ENCODE measurements around the gene METTL16. TPM values are rescaled to one million over a fixed set of nuclear protein-coding genes. Genes with fewer than 3 reads are reported as not detected.

The METTL16 gene
- total and polyA plus RNA-seq, 9 of the 15 experiments (the other 6 are each of a cell fraction or from before 2014, with no cell fraction given), result 12.1 to 30.5 (median 19.8) TPM

DNA sequence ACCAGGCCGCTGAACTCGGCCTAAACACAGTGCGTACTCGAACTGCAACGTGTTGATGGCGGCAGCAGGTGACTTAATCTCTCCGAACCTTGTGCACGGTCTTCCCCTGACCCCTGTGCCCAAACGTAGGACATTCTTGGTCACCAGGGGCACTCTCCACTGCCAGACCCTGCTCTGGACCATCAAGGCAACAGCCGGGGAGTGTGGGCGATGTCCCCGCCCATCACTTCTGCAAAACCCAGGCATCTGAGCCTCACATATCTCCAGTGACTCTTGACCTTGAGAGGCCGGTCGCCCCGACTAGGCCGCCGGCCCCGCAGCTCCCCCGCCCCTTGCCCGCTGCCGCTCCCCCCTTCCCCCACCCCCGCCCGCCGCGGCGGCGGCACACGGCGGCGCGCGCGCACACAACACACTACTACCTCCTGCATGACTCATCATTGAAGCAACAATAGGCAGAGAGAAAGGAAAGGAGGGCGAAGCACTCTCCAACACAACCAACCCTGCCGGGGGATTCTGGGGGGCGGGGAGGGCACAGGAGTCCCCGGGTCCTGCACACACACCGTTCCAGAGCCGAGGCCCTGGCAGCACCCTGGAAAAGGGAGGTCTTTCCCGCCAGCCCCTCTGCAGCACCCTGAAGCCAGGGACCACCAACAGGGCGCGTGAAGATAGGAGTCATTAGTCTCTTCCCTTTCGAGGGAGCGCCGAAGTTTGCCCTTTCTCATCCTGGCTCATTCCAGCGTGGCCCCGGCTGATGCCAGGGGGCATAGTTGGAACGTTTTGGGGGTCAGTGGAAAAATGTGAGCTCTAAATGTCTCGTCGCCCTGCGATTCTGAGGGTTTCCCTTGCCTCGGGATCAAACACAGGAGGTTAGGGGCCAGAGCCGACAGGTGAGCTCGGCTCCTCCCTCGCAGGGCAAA, 112.8 kb downstream of the METTL16 start (continued):
- TF ChIP-seq KLF6 (CRISPR knock-in tag; IDR thresholded peaks at IDR 0.05; ENCODE audit: borderline replicate concordance), result no peak
- TF ChIP-seq GTF2F1 (IDR thresholded peaks at IDR 0.05; ENCODE audit: low read depth, low read length), result no peak
- TF ChIP-seq, protein P1, sequence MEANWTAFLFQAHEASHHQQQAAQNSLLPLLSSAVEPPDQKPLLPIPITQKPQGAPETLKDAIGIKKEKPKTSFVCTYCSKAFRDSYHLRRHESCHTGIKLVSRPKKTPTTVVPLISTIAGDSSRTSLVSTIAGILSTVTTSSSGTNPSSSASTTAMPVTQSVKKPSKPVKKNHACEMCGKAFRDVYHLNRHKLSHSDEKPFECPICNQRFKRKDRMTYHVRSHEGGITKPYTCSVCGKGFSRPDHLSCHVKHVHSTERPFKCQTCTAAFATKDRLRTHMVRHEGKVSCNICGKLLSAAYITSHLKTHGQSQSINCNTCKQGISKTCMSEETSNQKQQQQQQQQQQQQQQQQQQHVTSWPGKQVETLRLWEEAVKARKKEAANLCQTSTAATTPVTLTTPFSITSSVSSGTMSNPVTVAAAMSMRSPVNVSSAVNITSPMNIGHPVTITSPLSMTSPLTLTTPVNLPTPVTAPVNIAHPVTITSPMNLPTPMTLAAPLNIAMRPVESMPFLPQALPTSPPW (CRISPR knock-in tag; IDR thresholded peaks at IDR 0.05), result peak; percentile 95
- TF ChIP-seq ZNF282 (CRISPR knock-in tag; IDR thresholded peaks at IDR 0.05), result no peak
- no peak for TF ChIP-seq ZNF551 (CRISPR knock-in tag; IDR thresholded peaks at IDR 0.05)
- TF ChIP-seq, protein P2, sequence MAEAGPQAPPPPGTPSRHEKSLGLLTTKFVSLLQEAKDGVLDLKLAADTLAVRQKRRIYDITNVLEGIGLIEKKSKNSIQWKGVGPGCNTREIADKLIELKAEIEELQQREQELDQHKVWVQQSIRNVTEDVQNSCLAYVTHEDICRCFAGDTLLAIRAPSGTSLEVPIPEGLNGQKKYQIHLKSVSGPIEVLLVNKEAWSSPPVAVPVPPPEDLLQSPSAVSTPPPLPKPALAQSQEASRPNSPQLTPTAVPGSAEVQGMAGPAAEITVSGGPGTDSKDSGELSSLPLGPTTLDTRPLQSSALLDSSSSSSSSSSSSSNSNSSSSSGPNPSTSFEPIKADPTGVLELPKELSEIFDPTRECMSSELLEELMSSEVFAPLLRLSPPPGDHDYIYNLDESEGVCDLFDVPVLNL (CRISPR knock-in tag; IDR thresholded peaks at IDR 0.05; ENCODE audit: low read depth), result no peak
- no peak for TF ChIP-seq TEAD1 (CRISPR knock-in tag; IDR thresholded peaks at IDR 0.05)
- 0 out of 2 replicates have a peak, but pooled peaks have one; percentile 35 for TF ChIP-seq TGIF2 (CRISPR knock-in tag; IDR thresholded peaks at IDR 0.05)
- TF ChIP-seq CBFB (CRISPR knock-in tag; IDR thresholded peaks at IDR 0.05), result no peak
- TF ChIP-seq FOXJ3 (CRISPR knock-in tag; IDR thresholded peaks at IDR 0.05), result no peak
- no peak for TF ChIP-seq ZNF121 (CRISPR knock-in tag; conservative IDR thresholded peaks at IDR 0.05)
- TF ChIP-seq ETS2 (tag; IDR thresholded peaks at IDR 0.05; ENCODE audit: borderline replicate concordance, poor library complexity, severe bottlenecking), result no peak
- 0 out of 2 replicates have a peak, but pooled peaks have one; percentile 56 for TF ChIP-seq ERF (CRISPR knock-in tag; IDR thresholded peaks at IDR 0.05)
- TF ChIP-seq, protein P3, sequence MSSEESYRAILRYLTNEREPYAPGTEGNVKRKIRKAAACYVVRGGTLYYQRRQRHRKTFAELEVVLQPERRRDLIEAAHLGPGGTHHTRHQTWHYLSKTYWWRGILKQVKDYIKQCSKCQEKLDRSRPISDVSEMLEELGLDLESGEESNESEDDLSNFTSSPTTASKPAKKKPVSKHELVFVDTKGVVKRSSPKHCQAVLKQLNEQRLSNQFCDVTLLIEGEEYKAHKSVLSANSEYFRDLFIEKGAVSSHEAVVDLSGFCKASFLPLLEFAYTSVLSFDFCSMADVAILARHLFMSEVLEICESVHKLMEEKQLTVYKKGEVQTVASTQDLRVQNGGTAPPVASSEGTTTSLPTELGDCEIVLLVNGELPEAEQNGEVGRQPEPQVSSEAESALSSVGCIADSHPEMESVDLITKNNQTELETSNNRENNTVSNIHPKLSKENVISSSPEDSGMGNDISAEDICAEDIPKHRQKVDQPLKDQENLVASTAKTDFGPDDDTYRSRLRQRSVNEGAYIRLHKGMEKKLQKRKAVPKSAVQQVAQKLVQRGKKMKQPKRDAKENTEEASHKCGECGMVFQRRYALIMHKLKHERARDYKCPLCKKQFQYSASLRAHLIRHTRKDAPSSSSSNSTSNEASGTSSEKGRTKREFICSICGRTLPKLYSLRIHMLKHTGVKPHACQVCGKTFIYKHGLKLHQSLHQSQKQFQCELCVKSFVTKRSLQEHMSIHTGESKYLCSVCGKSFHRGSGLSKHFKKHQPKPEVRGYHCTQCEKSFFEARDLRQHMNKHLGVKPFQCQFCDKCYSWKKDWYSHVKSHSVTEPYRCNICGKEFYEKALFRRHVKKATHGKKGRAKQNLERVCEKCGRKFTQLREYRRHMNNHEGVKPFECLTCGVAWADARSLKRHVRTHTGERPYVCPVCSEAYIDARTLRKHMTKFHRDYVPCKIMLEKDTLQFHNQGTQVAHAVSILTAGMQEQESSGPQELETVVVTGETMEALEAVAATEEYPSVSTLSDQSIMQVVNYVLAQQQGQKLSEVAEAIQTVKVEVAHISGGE (CRISPR knock-in tag; IDR thresholded peaks at IDR 0.05), result no peak
- no peak for TF ChIP-seq TCF3 (CRISPR knock-in tag; IDR thresholded peaks at IDR 0.05)
- TF ChIP-seq TCF7L2 (IDR thresholded peaks at IDR 0.05; ENCODE audit: low read depth, low read length), result no peak
- no peak for TF ChIP-seq HCFC1 (IDR thresholded peaks at IDR 0.05; ENCODE audit: low read depth, low read length)
- TF ChIP-seq BMI1 (IDR thresholded peaks at IDR 0.05; ENCODE audit: low read length), result no peak
- no peak for TF ChIP-seq FOXK1 (CRISPR knock-in tag; IDR thresholded peaks at IDR 0.05; ENCODE audit: borderline replicate concordance)
- no peak for TF ChIP-seq SOX6 (IDR thresholded peaks at IDR 0.05)
- TF ChIP-seq FOSL1 (tag; conservative IDR thresholded peaks at IDR 0.05), result peak; percentile 94
- TF ChIP-seq SMC3 (conservative IDR thresholded peaks at IDR 0.05; ENCODE audit: insufficient read depth, low read depth, low read length), result no peak

Data from K562 (cell line).